ENCODE data around the gene UMODL1. TPM values are rescaled to one million over a fixed set of nuclear protein-coding genes. Genes with fewer than 3 reads are reported as not detected.

The UMODL1 gene
- total and polyA plus RNA-seq, 2 donors = not detected

DNA sequence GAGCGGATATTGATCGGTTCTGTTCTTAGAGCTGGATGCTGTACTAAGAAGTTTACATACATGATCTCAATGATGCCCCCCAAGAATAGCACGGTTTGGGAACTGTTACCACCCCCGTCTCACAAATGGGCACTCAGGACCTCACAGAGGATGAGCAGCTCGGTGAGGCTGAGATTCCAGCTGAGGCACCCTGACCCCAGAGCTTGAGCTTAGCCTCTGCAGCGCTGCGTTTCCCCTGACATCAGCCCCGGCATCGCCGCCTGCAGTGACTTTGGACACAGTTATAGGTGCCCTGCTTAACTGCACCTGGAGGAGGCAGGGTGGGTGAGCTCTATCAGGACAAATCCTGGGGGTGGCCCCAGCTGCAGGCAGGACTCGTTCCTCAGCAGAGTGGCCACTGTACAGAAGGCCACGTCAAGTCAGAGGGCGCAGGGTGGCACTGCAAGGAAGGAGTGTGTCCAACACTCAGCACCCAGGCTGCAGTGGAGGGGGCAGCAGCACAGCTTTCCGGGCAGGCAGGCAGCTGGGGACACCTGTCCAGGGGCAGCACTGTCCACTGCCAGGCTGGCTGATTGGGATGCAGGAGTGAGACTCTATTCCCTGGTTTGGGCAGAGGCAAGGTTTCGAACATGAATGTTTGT is 82.0 kb downstream of the UMODL1 start:
- WGBS = 90% methylated on average over 15 of the region's 15 CpGs
- Histone ChIP-seq H3K27ac (ENCODE audit: low read depth) (no peak overlapping the region), H3K4me1 (ENCODE audit: insufficient read depth) (no peaks in the 10 kb centered on the region), H3K36me3 (ENCODE audit: insufficient read depth) (no peaks in the 10 kb centered on the region), H3K4me3 (ENCODE audit: low read depth, low read length) (no peak overlapping the region)
- DNase-seq (ENCODE audit: extremely low spot score) = no peak

DNA sequence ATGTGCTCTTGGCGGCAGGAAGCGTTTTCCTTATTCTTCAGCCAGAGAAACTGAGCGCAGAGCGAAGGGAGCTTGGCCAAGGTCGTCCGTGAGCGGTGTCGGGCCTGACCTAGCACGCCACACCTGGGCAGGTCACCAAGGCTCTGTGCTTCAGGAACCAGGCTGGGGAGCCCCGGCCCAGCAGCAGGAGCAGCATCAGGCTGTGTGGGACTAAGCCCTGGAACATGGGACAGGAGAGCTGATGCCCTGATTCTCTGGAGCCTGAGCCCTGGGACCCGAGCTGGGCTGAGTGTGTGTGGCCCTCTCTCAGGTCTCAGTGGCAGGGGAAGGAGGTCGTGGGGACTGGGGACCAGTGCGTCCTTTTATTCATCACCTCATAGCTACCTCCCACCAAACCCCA is 82.6 kb downstream of the UMODL1 start:
- WGBS = 90% methylated on average over 13 of the region's 13 CpGs
- no peak overlapping the region for H3K27ac ChIP-seq (ENCODE audit: low read depth)
- DNase-seq (ENCODE audit: extremely low spot score) = no peak
- no peaks in the 10 kb centered on the region for H3K4me1 ChIP-seq (ENCODE audit: insufficient read depth)
- no peaks in the 10 kb centered on the region for H3K36me3 ChIP-seq (ENCODE audit: insufficient read depth)
- no peak overlapping the region for H3K4me3 ChIP-seq (ENCODE audit: low read depth, low read length)

DNA sequence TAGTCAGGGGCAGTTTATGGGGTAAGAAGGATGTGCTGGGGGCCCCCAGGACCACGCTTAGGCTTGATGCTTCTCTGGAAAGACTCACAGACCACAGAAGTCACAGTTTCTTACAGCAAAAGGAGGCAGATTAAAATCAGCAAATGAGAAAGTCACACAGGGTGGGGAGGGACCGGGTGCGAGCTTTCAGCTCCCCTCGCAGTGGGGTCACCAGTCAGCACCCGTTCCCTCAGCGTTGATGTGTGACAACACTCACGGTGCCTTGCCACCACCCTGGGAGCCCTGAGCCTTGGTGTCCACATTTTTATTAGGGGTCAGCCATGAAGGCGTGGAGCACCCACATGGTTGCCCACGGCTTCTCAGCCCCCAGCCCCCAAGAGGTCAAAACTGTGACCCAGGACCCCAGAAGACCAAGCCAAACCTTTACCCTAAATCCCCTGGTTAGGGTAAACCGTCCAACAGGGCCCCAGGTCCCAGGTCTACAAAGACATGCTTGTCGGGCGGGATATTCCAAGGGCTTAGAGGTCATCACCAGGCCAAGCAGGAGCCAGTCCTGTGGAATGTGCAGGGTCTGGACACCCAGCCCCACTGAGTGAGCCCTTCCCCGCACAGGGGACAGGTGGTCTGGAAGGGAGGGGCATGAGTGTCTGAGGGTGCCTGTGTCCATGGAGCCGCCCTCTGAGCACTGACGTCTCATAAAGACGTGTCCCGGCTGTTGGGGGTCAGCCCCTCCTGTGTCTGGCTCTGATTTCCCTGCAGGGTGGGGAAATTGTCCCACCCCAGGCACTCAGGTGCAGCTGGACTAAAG is 83.3 kb downstream of the UMODL1 start:
- no peak for DNase-seq (ENCODE audit: extremely low spot score)
- Histone ChIP-seq H3K27ac (ENCODE audit: low read depth) (no peak overlapping the region), H3K36me3 (ENCODE audit: insufficient read depth) (no peaks in the 10 kb centered on the region), H3K4me1 (ENCODE audit: insufficient read depth) (no peaks in the 10 kb centered on the region), H3K4me3 (ENCODE audit: low read depth, low read length) (no peak overlapping the region)
- 77% methylated on average over 17 of the region's 17 CpGs for WGBS

DNA sequence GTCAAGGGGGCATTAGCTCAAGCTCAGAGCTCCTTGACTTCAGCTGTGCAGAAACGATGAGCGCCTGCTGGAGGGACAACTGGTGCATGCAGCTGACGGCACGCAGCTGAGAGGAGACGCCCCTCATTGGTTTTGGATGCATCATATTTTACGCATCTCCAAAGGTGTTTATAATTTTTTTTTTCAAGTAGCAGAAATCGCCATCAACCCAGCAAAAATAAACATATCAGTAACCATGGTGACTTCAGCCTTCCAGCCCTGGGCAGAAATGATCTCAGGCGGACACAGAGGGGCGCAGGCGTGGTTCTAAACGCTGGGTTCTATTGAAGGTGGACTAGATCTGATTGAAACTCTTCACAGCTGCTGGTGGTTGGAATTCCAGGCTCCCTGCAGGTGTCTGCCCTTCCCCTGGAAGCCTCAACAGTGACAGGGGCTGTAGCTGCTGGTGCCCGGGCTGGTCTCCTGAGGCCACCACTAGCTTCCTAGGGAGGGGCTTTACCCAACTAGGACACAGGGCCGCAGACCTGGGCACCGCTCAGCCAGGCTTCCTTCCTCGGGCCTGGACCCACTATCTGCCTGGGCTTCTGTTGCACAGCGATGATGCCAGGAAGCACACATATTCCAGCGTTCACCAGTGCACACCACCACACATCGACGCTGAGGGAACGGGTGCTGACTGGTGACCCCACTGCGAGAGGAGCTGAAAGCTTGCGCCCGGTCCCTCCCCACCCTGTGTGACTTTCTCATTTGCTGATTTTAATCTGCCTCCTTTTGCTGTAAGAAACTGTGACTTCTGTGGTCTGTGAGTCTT is 84.1 kb downstream of the UMODL1 start:
- H3K4me1 ChIP-seq (ENCODE audit: insufficient read depth) = no peaks in the 10 kb centered on the region
- no peak overlapping the region for H3K27ac ChIP-seq (ENCODE audit: low read depth)
- H3K4me3 ChIP-seq (ENCODE audit: low read depth, low read length) = no peak overlapping the region
- no peaks in the 10 kb centered on the region for H3K36me3 ChIP-seq (ENCODE audit: insufficient read depth)
- no peak for DNase-seq (ENCODE audit: extremely low spot score)
- WGBS = 82% methylated on average over 23 of the region's 23 CpGs

DNA sequence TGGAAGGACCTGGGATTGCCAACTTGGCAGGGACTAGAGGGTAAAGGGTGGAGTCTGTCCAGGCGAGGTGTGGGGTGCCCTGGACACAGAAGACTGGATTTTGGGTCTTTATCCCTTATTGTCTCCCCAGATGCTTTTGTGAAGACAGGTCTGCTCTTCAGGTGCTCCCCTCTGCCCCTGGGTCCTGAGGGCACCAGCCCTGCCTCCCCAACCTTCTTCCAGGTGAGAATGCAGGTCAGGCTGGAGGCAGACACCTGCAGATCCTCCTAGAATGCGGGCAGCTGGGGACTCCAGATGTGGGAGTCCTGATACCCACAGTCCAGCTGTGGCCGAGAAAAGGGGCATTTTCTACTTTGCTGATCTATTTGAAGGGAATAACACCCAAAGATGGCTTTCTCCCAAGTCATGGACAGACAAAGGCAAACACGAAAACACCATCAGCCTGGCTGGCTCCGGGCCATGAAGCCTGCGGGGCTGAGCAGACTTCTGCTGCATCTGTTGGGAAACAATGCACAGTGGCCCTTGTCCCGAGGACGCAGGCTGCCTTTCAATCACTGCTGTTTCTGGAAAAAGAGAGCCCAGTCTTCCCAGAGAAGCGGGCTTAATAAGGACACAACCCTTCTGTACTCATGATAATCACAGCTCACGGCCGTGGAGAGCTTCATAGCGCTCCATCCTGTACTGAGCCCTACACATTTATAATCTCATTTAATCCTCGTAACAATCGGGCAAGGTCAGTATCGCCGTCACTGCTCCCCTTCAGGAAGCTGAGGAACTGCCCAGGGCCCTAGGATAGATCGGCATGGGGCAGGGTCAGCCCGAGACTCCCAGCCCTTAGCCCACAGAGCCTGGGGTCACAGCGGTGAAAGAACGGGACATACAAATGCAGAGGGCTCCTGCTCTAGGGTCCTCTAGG is 85.8 kb downstream of the UMODL1 start:
- no peaks in the 10 kb centered on the region for H3K36me3 ChIP-seq (ENCODE audit: insufficient read depth)
- WGBS = 55% methylated on average over 20 of the region's 20 CpGs
- DNase-seq (ENCODE audit: extremely low spot score) = no peak
- no peak overlapping the region for H3K4me3 ChIP-seq (ENCODE audit: low read depth, low read length)
- no peaks in the 10 kb centered on the region for H3K4me1 ChIP-seq (ENCODE audit: insufficient read depth)
- no peak overlapping the region for H3K27ac ChIP-seq (ENCODE audit: low read depth)

DNA sequence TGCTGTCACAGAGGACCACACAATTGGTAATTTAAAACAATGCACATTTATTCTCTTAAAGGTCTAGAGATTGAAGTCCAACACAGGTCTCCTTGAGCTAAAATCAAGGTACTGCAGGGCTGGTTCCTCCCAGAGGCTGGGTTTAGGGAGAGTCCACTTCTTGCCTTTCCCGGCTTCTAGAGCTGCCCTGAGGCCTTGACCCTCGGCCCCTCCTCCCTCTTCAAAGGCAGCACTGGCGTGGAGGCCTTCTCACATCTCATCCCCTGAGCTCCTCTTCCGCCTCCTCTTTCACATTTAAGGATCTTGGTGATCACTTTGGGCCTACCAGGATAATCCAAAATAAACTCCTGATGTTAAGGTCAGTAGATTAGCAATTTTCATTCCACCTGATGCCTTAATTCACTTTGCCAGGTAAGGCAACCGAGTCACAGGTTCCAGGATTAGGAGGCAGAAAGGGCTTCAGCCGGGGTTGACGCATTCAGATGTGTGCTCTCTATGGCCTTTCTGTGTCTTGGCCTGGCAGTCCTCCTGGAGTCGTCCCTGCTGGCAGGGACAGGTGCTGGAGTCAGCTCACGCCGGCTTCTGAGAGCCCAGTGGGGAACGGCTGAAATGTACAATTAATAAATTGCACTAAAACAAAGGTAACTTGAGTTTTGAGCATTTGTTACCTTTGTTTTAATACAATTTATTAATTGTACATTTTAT is 86.6 kb downstream of the UMODL1 start:
- no peaks in the 10 kb centered on the region for H3K4me1 ChIP-seq (ENCODE audit: insufficient read depth)
- H3K4me3 ChIP-seq (ENCODE audit: low read depth, low read length) = no peak overlapping the region
- H3K27ac ChIP-seq (ENCODE audit: low read depth) = no peak overlapping the region
- 83% methylated on average over 11 of the region's 11 CpGs for WGBS
- H3K36me3 ChIP-seq (ENCODE audit: insufficient read depth) = no peaks in the 10 kb centered on the region
- DNase-seq (ENCODE audit: extremely low spot score) = no peak

DNA sequence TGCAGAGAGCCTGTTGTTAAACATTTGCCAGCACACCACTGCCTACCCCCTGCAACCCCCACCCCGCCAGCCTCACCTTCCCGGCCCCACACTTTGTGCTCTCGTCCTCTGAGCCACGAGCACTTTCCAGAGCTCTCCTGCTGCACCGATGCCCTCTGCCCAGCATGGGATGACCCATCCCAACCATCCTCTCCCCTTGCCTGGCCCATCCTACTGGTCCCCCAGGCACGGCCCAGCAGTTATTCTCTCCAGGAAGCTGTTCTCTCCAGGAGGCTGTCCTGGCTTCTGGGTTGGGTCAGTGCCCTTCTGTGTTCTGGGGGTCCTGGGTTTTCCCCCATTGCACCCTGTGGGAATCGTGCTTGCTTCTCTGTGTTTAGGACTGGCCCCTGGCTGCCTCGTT is 87.7 kb downstream of the UMODL1 start:
- DNase-seq (ENCODE audit: extremely low spot score) = no peak
- H3K4me1 ChIP-seq (ENCODE audit: insufficient read depth) = no peaks in the 10 kb centered on the region
- 82% methylated on average over 8 of the region's 8 CpGs for WGBS

DNA sequence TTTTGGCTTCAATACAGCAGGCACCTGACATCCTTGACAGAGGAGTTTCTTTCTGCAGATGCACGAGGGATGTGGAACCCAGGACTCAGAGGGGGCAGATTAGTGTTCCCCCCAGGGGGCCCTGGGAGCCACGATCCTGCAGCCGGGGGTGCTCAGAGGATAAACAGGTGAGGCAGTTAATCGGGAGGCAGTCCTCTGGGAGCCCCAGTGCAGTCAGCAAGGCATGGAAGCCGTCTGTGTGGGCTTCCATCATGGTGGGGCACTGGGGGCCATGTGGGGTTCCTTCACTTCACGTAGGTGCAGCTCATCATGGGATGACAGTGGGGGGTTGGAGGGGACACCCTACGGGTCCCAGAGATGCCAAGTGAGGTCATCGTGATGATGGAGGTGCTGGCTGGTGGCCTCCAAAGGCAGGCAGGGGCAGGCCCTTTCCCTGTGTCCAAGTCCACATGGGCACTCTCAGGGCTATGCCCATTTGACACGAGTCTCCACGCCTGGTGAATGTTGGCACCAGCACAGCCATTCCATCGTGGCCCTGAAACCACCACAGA is 88.5 kb downstream of the UMODL1 start:
- DNase-seq (ENCODE audit: extremely low spot score) = no peak
- Histone ChIP-seq H3K4me1 (ENCODE audit: insufficient read depth) (no peaks in the 10 kb centered on the region), H3K4me3 (ENCODE audit: low read depth, low read length) (no peak overlapping the region), H3K36me3 (ENCODE audit: insufficient read depth) (no peaks in the 10 kb centered on the region), H3K27ac (ENCODE audit: low read depth) (no peak overlapping the region)
- WGBS = 75% methylated on average over 11 of the region's 11 CpGs

More for the DNA sequence above, 87.7 kb downstream of the UMODL1 start:
- H3K36me3 ChIP-seq (ENCODE audit: insufficient read depth) = no peaks in the 10 kb centered on the region
- no peak overlapping the region for H3K27ac ChIP-seq (ENCODE audit: low read depth)
- no peak overlapping the region for H3K4me3 ChIP-seq (ENCODE audit: low read depth, low read length)

DNA sequence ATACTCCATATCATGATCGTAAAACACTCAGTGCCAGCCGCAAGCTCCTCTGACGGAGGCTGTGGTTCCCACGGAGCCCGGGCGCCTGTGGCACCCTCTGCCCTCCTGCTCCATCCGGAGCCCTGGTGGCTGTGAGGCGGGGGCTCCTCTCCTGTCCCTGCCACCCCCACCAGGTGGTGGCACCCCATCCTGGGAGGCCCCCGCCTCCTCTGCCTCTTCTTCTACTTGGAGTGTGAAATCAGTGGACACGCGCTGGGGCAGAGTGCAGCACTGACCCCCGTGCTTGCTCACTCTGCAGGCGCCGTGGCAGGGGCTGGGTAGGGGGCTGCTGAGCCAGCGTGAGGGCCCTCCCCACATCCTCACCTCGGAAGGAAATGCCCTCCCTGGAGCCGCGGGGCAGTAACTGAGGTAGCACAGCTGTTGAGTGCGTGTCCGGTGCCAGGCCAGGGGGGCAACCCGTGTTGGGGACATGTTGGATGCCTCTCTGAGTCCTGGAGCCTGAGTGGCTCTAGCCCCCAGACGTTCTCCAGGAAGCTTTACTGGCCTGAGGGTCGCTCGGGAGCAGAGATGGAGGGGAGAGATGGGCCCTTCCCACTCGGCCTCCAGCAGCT is 89.1 kb downstream of the UMODL1 start:
- no peak for DNase-seq (ENCODE audit: extremely low spot score)
- Histone ChIP-seq H3K36me3 (ENCODE audit: insufficient read depth) (no peaks in the 10 kb centered on the region), H3K4me3 (ENCODE audit: low read depth, low read length) (no peak overlapping the region), H3K4me1 (ENCODE audit: insufficient read depth) (no peaks in the 10 kb centered on the region), H3K27ac (ENCODE audit: low read depth) (no peak overlapping the region)
- WGBS = 73% methylated on average over 25 of the region's 25 CpGs

DNA sequence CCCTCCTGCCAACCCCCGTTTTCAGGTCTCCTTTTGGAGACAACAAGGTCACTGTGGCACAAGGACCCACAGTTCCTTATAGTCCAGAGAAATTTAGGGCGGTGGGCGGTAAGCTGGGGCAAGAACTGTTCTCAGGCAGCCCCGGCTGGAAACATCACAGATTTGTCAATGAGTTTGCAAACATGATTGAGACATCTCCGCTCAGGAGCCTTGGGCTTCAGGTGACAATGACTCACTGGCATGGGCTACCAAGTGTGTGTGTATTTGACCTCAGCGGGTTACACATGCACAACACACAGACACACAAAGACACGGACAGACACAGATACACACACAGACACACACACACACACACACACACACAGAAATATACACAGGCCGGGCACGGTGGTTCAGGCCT is 89.6 kb downstream of the UMODL1 start:
- 93% methylated on average over 9 of the region's 9 CpGs for WGBS
- H3K4me1 ChIP-seq (ENCODE audit: insufficient read depth) = no peaks in the 10 kb centered on the region
- no peaks in the 10 kb centered on the region for H3K36me3 ChIP-seq (ENCODE audit: insufficient read depth)
- no peak overlapping the region for H3K4me3 ChIP-seq (ENCODE audit: low read depth, low read length)
- no peak for DNase-seq (ENCODE audit: extremely low spot score)
- no peak overlapping the region for H3K27ac ChIP-seq (ENCODE audit: low read depth)

DNA sequence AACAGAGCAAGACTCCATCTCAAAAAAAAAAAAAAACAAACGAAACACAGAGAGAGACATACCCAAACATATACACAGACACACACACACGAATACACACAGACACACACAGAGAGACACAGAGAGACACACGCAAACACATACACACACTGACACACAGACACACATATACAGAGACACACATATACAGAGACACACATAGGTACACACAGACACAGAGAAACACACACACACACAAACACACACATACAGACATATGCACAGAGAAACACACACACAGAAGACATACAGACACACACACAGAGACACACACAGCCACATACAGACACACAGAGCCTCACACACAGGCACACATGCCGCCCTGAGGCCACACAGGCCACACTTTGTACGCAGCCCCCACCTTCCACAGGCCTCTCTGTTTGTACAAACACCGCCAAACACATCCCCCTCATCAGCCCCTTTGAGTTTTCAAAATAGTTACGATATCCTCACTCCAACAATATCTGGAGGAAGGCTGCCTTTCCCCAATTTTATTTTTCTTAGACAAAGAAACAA is 90.4 kb downstream of the UMODL1 start:
- WGBS = 58% methylated on average over 7 of the region's 7 CpGs
- Histone ChIP-seq H3K4me1 (ENCODE audit: insufficient read depth) (no peaks in the 10 kb centered on the region), H3K36me3 (ENCODE audit: insufficient read depth) (no peaks in the 10 kb centered on the region), H3K27ac (ENCODE audit: low read depth) (no peak overlapping the region), H3K4me3 (ENCODE audit: low read depth, low read length) (no peak overlapping the region)
- no peak for DNase-seq (ENCODE audit: extremely low spot score)
